ENCODE data around the gene CYBRD1.
"Not testable (repeated sequence)": the region's sequence is repeated elsewhere in the genome, so short reads cannot be mapped to it uniquely, and the experiment has no call there.

Gene CYBRD1

DNA sequence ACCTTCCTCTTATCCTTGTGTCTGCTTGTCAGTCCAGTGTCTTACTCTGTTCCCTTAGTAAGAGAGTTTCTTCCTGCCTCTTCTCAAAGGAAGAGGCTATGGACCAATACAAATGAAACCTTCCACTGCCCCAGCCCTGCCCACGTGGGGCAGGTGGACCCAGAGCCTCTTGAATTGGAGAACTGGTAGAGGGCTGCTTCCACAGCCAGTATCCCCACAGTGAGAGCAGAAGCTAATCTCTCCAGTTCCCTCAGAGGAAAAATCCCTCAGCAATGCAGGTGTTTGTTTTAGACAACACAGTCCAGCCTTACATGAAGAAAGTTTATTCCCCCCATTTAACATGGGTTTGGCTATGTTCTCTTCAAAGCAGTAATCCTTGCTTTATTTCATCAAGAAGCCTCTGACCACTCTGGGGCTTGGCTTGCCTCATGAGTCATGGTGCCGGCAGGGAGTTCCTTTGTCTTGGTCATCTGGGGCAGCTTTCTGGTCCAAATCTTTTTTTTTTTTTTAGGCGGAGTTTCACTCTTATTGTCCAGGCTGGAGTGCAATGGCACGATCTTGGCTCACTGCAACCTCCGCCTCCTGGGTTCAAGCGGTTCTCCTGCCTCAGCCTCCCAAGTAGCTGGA is 6.5 kb upstream of the CYBRD1 start:
- no peak for DNase-seq (ENCODE audit: low read depth)

GRCh38 chr2:171516793-171517192 is 5.5 kb upstream of the CYBRD1 start:
- no peak for DNase-seq (ENCODE audit: low read depth)

GRCh38 chr2:171520471-171520870 is 1.8 kb upstream of the CYBRD1 start:
- no peak for DNase-seq (ENCODE audit: low read depth)

GRCh38 chr2:171521361-171522051 is 768 bp upstream of the CYBRD1 start:
- no peak for DNase-seq (ENCODE audit: low read depth)

DNA sequence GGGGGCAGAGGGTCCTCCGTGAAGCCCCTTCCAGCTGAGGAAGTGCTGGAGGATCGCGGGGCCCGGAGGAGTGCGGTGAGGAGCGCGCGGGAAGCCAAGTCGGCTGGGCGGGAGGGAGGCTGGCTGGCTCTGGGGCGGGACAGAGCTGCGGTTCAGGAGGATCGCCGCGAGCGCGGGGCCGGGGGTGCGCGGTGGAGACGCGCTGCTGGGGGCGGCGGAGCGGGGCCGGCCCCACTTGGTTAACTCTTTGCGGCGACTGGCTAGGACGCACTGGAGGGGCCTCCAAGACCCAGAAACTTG is 464 bp downstream of the CYBRD1 start:
- no peak for DNase-seq (ENCODE audit: low read depth)

DNA sequence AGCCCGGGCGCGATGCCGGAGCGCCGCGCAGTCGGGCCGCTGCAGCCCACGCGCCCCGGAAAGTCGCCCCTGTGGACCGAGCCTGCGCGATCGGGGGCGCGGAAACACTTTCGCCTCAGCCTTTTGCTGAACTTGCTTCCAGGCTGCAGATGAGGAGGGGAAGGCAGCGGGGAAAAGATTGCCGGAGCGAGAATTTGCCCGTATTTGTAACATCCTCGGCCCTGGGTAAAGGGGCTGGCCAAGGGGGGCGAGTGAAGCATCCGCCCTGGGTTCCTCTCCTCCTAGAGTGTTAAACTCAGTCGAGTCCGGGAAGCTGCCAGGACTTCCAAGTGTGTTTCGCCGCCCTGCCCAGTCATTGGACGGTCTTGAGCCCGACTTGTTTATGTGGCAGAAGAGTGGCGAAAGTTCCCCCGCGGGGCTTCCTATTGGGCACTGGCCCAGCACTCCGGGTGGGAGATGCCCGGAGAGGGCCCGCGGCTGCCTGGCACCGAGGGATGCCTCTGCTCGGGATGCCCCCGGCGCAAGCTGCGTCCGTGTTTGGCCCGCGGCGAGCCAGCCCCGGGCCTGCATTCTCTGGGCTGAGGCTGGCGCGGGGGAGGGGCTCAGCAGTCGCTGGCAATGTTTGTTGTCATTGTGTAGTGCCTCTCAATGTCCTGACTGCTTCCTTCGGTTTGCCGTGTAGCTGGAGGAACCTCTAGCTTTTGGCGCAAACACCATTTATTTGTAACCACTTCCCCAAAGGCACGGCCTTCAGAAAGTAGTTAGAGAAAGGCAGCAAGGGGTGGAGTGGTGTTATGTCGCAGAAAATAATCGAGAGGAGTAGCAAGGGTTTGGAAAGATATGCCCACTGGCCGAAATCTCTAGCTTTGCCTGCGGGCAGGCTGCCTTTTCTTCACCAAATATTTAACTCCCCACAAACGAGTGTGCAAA is 1.1 kb downstream of the CYBRD1 start:
- no peak for DNase-seq (ENCODE audit: low read depth)

GRCh38 chr2:171524018-171524401 is 1.7 kb downstream of the CYBRD1 start:
- DNase-seq (ENCODE audit: low read depth) = no peak

- DNase-seq (ENCODE audit: low read depth) = no peak
Measured at GRCh38 chr2:171529914-171530313, 7.6 kb downstream of the CYBRD1 start.

DNA sequence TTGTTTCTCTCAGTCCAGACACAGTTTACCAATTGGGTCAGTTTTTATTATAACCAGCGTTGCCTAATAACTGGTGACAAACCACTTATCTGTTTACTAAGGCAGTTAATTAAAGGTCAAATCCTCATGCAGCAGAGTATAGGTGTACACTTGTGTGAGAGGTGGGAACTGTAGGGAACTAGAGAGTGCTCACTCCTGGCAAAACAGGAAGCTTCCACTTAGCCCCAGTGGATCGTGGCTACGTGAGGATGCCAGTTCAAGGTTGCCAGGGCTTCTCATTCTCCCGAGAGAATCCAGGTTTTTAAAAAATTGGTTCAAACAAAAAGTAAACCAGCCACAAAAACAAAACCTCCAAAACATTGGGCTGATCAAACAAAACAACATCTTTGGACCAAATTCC is 8.1 kb downstream of the CYBRD1 start:
- no peak for DNase-seq (ENCODE audit: low read depth)

- DNase-seq (ENCODE audit: low read depth) = not testable (repeated sequence)
Measured at GRCh38 chr2:171530859-171531258, 8.6 kb downstream of the CYBRD1 start.

DNA sequence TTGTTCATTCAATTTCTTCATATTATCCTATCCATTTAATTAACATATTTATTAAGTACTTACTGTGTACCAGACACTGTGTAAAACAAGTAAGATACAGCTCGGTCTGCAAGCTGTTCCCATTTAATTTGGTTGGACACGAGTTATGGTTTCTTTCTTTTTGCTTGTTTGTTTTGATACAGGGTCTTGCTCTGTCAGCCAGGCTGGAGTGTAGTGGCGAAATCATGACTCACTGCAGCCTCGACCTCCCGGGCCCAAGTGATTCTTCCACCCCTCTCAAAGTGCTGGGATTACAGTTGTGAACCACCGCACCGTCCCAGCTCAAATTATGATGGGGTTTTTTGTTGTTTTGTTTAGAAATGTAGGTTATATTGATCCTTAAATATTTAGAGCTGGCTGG is 9.0 kb downstream of the CYBRD1 start:
- no peak for DNase-seq (ENCODE audit: low read depth)

DNA sequence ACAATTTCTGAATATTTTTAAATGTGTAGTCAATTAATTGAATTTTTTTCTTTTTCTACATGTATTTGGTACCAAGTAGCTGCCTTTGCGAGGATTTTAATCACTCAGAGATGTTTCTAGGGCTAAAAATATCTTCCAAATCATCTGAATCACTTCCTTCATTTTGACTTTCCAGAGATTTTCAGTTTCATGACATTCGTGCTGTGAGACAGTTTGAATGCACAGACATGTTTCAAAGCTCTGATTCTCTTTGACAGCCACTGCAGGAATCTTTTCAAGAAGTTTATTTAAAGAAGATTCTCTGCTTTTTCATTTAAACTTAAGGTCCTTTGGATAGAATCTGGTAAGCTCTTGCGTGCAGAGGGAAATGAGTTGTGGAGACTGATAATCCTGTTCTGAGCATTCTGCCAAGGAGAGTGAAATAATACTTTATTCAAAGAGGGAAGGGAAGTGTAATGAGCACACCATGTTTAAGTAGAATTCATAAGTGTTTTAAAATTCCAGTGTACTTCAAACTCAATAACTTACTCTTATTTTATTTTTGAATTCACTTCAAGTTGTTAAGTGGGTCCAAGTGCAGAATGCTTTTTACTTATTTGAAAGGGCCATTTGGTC is 9.7 kb downstream of the CYBRD1 start:
- no peak for DNase-seq (ENCODE audit: low read depth)

DNA sequence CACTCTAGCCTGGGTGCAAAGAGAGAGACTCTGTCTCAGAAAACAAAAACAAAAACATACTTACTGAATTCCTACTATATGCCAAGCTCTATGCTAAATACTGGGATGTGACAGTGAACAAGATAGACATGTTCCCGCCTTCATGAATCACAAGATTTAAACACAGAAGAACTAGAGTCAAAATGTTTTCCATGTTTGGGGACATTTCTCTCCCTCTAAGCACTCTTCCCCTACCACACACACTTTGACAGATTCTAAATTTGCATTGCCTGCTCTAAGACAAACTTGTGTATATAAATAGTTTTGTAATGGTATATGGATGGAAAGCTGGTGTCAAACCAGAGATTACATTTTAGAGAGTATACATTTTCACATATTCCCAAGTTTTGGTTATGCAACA is 11.1 kb downstream of the CYBRD1 start:
- no peak for DNase-seq (ENCODE audit: low read depth)

DNA sequence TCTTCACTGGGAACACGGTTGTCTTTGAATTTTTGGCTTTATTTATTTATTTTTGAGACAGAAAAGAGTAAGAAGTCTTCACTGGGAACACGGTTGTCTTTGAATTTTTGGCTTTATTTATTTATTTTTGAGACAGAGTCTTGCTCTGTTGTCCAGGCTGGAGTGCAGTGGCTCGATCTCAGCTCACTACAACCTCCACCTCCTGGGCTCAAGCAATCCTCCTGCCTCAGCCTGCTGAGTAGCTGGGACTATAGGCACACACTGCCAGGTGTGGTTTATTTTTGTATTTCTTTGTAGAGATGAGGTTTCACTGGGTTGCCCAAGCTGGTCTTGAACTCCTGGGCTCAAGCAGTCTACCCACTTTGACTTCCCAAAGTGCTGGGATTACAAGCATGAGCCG is 13.3 kb downstream of the CYBRD1 start:
- not testable (repeated sequence) for DNase-seq (ENCODE audit: low read depth)

- DNase-seq (ENCODE audit: low read depth) = no peak
Measured at GRCh38 chr2:171540437-171540836, 18.2 kb downstream of the CYBRD1 start.

DNA sequence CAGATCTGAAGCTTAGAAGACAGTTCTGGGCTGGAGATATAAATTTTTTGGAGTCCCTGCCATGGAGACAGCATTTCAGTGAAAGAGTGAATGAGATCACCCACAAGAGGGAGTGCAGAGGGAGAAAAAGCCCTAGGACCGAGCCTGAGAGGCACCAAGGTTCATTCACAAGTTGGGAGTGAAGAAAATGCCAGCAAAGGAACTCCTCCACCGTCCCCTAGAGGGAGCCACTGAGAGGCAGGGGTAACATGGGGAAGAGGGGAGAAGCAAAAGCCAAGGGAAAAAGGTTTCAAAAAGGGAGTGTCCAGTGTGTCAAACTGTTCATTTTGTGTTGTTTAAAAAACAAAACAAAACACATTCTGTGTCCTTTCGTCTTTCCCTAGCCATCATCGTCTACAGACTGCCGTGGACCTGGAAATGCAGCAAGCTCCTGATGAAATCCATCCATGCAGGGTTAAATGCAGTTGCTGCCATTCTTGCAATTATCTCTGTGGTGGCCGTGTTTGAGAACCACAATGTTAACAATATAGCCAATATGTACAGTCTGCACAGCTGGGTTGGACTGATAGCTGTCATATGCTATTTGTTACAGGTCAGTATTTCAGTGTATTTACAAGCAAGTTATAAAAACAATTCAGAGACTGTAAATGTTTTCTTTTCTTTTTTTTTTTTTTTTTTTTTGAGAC is 19.1 kb downstream of the CYBRD1 start:
- no peak for DNase-seq (ENCODE audit: low read depth)

- DNase-seq (ENCODE audit: low read depth) = no peak
Measured at GRCh38 chr2:171545086-171545485, 22.8 kb downstream of the CYBRD1 start.

GRCh38 chr2:171547256-171547655 is 25.0 kb downstream of the CYBRD1 start:
- no peak for DNase-seq (ENCODE audit: low read depth)

GRCh38 chr2:171547720-171548119 is 25.4 kb downstream of the CYBRD1 start:
- DNase-seq (ENCODE audit: low read depth) = no peak

DNA sequence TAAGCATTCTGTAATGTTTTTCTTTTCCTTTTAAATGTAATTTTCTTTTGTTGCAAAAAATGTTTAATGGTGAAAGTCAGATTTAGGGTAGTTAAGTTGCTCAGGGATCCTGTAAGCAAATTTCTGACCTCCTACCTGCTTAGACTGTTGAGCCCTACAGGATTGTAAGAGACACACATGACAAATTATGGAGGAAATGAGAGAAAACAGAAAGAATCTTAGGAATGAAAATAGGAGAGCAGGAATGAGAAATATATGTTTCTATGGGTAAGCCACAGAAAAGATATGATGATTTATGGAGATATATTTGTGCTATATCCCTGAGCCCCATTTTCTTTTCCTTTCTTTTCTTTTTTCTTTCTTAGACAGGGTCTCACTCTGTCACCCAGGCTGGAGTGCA is 28.3 kb downstream of the CYBRD1 start:
- no peak for DNase-seq (ENCODE audit: low read depth)

DNA sequence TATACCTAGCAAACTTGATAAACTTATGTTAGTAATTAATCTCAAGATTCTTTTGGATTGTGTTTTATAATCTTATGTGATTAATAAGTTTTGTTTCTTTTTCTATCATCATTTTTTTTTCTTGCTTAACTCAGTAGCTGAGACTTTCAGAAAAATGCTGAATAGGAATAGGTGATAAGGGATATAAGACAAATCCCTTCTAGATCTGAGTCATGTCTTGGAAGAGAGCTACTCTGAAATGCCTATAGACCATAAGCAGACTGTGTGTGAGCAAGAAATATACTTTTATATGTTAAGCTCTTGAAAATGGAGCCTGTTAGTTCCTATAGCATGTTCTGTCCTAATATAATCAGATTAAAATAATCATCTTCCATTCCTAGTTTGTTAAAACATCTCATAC is 29.6 kb downstream of the CYBRD1 start:
- no peak for DNase-seq (ENCODE audit: low read depth)

- no peak for DNase-seq (ENCODE audit: low read depth)
Measured at GRCh38 chr2:171553236-171553635, 31.0 kb downstream of the CYBRD1 start.
